NK-92 treated with Interleukin-12 subunit alpha and Interleukin-12 subunit beta, amount 100 ng/mL, for 24 hours (cell line): ENCODE measurements around the gene TBX20.
"Not testable (repeated sequence)": the region's sequence is repeated elsewhere in the genome, so short reads cannot be mapped to it uniquely, and the experiment has no call there.

ENCODE experiments used
- DNase-seq: peaks from one replicate; lab custom pipeline; 2025; lab: John Stamatoyannopoulos, UW

Gene TBX20

DNA sequence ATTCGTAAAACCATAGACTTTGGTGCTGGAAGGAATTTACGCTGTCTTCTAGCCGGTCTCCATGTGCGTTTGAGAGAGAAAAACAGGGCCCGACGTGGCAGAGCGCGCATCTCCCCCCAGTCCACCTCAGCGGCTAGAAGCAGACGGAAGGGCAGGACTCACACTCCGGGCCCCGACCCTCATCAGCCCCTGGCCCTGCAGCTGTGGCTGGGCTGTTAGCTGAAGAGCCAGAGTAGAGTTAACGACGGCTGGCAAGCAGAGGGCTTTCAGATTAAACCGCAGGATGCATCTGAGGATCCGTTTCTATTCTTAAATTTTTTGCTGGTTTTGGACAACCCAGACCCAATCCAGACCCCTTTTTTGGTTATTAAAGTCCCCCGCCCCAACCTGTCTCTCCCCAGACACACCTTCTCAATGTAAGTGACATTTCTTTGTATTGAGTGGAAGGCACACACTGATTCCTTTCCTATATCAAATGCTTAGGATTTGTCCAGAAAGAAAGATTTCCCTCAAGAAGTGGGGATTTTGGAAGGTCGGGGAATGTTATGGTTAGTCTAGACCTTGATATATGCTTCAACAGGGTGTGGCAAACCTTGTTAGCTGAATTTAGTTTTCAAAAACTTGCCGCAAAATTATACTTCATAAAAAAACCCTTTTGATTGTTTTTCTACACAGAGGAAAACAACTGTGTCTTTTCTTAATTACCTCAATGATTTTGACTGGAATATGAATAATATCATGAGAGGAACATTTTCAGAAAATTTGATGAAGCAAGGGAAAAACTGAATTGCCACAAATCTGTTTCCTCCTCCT is 1.7 kb upstream of the TBX20 start:
- no peak for DNase-seq

DNA sequence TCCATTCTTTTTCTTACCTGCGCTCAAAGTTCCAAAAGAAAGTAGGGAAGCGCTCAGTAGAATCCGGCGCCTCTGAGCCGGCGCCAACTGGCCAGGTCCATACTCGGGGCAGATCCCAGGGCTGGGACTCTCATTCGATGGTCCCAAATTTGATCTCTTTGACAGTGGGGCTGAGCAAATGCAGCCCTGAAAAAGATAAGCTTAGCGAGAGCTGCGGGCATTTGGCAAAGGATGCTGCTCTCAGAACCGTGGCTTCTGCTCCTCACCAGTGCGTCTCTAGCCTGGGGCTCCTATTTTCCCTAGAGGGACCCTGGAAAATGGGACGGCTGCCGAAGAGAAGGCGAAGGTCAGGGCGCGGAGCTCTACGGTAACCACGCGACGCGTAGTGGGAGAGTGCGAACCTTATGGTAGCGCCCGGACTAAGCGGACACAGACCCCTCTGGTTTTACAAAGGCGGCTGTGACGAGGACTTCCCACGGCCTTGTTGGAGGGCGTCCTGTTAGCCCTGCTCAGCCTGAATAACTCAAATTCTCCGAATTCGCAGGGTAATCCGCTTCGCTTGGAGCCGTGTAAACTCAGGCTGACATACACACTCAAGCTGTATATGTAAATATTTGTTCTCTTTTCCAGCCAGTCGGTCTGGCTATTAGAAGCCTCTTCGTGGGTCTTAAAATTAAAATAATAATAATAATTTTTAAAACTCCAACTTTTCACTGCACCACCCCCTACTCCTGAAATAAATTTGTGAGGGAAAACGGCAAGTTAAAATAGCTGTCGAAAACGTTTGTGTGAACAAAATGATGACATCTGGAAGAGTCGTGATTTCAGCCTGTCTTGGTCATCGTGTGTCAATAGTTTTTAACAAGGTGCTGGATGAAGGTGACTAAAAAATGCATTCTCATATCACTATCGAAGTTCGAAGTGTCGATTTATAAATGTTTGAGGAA is 869 bp upstream of the TBX20 start:
- DNase-seq: no peak

DNA sequence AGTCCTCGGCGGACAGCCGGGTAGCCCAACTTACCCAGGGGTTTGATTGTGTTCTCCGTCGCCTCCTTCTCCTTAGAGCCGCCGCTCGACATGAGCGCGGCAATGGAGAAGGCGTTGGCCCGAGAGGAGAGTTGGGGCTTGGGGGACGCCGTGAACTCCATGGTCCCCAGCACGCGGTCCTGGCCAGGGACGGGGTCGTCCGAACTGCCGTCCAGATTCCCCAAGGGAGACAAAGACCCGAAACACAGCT is 515 bp downstream of the TBX20 start:
- no peak for DNase-seq

DNA sequence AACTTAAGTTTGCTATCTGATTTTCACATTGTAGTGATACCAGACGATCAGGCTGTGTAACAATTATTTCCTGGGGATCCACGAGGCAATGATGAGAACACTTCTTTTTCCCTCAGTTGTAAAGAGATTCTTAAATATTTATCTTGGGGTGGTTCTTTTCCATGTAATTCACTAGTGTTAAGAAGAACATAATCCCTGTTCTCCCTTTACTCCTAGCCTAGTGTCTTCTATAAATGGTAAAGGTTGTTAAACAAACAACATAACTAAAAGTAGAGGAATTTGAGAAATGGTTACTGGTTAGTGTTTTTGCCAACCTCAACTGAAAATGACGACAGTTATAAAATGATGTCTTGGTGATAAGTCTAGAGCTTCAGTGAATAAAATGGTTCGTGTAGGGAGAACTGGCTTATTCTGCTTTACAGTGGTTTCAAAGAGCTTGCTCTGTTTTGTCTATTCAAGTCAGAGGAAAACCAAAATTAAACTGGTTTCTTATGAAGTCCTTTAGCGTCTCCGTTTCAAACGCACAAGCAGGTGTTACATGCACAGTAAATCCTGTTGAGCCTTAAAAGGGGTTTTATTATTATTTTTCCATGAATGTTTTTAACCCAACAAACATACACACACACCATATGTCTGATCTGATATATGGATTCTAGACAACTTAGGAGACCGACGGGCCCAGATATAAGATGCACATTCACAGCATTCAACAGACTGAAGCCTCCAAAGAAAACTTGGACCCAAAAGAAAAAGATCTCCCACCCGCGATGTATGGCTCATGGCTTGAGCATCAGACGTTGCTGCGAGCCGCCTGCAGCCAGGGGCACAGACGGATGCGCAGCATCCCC is 1.1 kb downstream of the TBX20 start:
- DNase-seq: no peak

DNA sequence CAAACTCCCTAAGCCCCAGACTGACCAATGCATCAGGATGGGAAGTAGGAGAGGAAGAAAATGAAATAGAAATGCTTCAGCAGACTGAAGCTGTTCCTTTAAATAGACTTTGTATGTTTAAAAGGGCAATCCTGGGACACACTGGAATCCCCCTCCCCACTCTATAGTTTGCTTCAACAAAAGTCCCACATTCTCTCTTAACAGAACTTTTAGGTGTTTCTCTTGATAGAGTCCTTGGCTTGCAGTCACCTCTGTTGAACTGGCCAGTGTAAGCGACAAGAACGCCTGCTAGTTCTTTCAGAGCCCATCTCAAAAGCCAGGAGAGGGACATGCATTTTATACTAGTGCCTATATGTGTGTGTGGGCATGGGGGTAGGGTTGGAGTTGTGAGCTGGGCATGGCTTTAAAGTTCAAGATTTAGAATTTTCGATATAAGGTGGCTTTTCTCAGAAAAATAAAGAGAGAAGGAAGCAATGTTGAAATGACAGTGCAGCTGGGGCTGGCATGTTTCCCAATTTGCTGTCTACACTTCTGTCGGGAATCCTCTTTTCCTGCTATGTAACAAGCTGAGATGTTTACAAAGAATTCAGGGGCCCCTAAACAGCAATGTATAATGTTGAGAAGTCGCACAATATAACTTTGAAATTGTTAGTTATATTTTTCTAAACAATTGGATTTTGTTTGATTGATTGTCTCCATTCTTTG is 2.1 kb downstream of the TBX20 start:
- no peak for DNase-seq

DNA sequence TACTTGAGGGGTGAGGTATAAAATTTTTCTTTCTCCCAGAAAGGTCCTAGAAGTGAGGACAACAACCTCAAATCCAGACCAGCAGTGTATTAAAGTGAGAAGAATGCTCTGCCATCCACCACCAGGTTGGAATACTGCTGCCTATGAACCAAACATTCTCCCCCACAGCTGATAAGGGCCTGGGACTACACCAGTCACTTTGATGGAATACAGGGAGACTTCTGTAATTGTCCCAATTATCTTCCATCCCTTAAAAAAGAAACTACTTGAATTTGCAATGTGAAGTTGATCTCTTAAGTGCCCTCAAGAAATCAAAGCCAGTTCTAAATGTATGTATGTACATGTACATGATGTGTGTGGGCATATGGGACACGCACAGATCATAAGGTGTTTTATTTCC is 3.0 kb downstream of the TBX20 start:
- DNase-seq: no peak

DNA sequence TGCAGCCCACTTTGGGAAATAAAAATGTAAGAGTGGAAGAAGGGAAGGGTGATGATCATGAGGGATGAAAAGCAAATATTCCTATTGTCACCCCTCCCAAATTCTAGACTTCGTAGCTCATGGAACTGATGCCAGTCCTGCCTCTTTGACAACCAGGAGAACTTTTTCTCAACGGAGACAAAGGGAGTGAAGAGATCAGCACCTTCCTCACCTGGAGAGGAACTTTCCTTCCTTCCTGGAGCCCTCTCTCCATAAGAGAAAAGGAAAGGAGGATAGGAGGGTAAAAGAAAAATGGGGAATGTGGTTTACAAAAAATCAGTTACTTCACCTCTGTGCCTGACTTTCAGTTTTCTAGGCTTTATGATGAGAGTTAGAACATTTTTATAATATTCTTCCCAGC is 3.4 kb downstream of the TBX20 start:
- DNase-seq: no peak

DNA sequence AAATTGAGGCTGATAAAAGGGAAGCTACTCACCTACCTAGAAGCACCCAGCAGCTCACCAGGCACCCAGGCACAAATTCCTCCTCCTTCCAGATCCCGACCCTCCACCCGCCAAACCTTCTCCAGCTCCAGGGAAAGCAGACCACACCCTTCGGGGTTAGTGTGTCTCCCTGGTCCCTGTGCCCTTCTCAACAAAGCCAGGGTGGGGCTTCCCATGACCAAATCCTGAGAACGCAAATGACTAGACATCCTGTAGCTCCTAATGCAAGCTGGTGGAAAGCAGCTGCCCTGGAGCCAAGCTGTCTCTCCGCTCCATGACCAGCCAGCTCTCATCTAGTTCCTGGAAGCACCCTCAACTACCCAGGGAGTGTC is 4.4 kb downstream of the TBX20 start:
- no peak for DNase-seq

DNA sequence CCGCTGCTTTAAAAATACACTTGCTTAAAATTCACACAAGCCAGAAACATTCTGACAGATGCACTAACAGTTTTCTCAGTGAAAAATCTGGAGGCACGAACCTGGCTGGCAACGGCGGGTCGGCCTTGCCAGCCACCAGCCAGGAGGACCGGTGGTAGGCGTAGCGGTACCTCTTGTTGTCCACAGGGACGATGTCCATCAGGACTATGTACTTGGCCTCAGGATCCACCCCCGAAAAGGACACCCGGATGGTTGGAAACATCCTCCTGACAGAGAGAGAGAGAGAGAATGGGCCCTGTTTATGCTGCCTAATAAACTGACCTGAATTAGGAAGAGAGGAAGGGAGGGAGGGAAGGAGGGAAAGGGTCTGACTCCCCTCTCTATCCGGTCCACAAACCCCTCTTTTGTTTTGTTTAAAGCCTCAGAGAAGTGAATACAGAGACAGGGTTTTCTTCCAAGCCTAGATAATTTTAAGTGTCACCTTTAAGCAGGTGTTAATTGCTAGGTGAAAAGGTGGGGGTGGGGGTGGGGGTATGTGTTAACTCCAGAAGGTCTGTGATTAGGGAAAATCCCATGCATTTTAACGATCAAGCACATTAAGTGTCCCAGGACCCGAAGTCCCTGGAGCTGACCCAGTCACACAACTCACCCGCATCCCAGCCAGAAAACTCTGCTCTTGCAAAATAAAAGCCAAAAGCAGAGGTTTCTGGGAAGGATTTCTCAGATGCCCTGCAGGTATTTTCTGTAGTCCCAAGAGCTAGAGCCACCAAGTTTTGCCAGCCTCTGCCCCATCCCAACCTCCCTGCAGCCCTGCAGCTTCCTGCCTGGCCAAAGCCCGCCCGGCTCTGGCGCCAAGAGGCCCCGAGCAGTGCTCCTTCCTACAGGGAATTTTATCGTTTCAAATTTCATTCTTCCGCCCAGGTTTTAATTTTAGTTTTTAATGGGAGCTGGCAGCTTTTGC is 5.0 kb downstream of the TBX20 start:
- no peak for DNase-seq

DNA sequence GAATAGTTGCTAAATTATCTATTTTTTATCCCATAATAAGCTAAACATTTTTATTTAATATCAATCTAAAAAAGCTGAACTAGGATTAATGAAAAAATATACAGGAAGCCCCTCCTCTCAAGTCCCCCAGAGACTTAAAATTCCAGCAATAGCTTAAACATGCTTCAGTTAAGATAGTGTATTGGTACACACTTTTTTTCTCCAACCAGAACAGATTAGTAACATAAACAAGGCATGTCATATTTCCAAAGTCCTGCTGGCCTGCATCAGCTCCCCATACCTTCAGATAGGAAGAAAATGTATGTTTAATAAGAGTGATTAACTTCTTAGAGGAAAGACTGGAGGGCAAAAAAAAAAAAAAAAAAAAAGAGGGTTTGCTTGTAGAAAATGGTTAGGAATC is 7.1 kb downstream of the TBX20 start:
- no peak for DNase-seq

DNA sequence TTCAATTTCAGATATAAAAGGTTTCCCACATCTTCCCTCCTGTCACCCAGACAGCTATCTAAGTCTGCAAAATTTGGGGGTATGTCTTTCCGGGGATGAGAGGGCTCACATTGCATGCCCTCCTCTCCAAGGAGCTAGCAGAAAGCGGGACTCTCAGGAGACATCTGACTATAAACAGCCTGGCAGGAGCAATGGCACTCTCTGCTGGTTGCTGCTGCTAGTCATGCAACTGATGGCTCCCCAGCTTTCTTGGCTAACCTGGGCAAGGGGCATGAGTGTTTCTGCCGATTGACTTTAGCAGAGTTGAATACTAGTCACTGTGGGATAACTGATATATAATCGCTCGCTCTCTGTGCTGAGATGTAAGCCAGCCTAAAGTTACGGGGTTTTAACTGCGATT is 12.0 kb downstream of the TBX20 start:
- DNase-seq: no peak

DNA sequence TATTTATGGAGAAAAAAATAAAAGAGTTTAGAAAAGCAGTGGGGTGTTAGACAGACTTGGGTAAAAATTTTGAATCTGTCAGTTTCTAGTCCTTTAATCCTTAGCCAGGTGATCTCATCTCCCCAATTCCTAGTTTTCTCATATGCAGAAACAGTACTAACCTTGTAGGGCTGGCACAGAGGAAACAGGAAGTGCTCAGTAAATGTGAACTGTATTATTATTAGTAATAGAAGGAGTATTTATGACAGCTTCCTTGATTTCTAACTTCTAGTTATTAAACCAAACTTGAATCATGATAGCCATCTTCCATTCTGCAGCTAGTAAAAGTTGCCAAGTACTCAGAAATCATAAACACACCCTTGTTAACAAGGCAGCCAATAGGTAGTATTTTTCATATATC is 12.5 kb downstream of the TBX20 start:
- no peak for DNase-seq

DNA sequence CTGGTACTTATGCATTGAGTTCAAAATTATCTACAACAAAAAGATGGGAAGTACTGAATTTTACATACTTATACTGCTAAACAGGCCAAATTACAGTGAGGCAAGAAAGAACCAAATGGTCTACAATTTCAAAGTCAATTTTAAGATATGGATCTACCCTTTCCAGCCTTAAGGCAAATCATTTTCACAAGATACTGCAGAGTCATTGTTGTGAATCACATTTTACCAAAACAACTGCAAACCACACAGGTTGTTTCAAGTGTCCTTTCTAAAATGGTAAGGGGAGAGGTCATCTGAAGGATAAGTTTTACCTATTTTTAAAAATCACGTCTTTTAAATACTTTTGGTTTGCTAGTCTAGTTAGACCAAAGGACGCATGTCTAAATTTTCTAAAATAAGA is 12.9 kb downstream of the TBX20 start:
- DNase-seq: not testable (repeated sequence)

DNA sequence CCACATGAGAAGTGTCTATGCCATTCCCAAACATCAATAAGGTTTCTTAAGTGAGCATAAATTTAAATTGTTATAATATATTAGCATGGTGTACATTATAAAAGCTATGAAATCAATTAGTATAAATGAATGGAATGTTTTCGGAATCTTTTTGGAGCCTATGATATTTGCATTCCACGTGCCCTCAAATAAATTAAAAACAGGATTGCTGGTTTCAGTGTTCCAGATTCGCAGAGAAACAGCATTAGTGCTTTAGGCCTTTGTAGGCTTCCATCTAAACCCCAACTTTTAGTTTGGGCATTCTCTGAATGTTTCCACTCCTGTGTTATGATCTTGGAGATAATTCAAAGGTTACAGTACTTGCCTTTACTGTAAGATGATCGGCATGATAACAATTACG is 15.4 kb downstream of the TBX20 start:
- not testable (repeated sequence) for DNase-seq

DNA sequence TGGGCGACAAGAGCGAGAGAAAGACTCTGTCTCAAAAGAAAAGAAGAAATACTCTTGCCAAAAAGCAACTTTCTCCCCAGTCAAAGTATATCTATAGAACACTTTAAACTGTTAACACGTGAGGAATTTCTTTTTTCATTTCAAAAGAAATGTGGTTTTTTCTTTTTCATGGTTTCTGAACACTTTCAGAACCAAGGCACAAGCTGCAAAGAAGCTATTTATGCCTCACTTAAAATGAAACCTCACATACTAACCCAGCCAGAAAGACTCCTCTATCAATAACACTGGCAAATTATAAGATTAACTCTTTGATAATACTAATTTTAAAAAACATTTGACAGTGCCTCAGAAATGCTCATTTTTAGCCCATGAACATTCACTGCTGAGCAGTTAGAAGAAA is 20.9 kb downstream of the TBX20 start:
- no peak for DNase-seq

DNA sequence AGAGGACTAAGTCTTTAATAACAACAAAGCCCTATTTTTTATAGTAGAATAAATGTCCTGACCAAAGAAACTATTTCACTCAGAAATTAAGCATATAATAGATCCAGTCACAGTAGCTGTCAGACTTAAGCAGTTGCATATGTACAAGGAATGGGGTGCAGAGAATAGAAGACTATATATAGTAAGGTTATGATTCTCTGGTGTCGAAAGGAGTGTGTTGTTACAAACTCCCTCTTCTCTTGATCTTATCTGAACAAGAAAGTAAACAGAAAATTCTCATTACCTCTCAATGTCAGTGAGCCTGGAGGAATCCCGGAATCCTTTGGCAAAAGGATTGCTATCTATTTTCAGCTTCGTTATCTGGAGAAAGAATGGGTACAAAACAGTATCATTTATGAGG is 22.7 kb downstream of the TBX20 start:
- DNase-seq: not testable (repeated sequence)

DNA sequence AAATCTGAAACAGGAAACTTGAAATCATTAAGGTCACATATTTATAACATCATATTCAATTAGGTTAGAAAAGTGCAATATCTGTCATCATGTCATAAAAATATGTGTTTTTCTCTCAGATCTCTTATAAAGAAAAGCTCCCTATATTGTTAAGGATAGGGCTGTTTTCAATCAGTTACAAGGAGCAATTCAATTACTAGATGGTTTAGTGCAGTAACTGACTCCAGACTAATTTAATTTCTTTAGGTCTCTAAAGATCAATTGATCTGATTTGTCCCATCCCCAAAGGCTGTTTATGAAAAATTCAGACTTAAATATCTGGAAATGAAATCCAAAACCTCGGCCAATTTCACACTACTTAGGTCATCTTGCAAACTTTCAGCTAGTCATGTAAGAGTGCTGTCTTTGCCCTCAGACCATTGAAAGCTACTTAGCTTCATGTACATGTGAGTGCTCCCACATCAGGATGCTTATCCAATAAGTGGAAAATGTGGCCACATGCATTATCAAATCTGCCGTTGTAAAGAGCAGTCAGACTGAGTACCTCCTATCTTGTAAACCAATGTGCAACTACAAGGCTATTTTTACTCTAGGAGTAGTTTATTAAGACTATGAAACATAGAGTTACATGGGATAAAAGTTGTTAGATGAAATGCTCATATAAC is 24.7 kb downstream of the TBX20 start:
- not testable (repeated sequence) for DNase-seq

DNA sequence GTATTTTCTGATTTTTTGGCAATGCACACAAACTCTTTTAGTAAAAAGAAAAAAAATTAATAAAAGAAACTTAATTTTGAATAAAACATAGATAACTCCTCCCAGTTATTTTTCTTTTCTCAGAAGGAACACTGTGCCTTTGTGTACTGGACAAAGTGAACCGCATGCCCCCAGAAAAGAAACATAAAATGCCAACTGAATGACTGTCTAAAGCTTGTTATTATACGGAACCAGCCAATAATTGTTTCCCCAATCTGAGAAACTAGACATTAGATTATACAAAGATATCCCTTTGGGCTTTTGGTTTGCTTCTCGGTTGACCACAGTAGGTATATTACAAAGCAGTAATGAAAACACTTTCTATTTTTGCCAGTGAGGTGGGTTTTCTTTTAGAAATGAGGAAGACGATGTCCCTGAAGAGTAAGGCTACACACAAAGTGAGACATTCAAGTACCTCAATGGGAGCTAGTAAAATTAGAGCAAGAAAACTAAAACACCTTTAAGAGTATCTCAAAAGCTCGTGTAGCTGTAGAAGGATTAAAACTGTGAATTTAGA is 25.3 kb downstream of the TBX20 start:
- not testable (repeated sequence) for DNase-seq

DNA sequence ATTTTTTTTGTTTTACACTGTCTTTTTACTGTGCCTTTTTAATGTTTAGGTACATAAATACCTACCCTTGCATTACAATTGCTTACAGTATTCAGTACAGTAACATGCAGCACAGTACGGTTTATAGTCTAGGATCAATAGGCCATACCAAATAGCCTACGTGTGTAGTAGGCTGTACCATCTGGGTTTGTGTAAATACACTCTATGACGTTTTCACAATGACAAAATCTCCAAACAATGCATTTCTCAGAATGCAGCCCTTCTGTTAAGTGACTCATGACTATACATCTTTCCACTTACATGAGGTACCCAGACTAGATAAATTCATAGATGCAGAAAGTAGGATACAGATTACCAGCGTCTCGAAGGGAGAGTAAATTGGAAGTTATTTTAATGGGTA is 26.5 kb downstream of the TBX20 start:
- not testable (repeated sequence) for DNase-seq

DNA sequence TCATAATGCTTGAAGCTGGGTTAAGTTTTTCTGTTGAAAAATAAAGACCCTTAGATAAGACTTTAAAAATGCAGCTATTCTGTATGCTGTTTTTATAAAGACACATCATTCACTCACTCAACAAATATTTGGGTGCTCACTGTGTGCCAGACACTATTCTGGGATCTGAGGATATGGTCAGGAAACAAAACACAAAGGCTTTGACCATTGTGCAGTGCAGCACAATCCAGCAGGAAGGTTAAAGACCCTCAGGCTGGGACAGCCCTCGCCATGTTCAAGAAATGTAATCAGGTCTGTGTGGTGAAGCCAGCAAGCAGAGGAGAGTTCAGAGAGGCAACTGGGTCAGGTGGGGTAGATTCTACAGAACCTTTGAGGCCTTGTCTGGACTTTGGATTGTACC is 31.5 kb downstream of the TBX20 start:
- DNase-seq: not testable (repeated sequence)
